ENCODE results near the gene GNL1.
"Not testable (repeated sequence)": the region's sequence is repeated elsewhere in the genome, so short reads cannot be mapped to it uniquely, and the experiment has no call there.

Gene GNL1

GRCh38 chr6:30533460-30534294 is 22.6 kb downstream of the GNL1 start:
- no peak for DNase-seq

GRCh38 chr6:30530014-30530413 is 26.3 kb downstream of the GNL1 start:
- no peak for DNase-seq

- not testable (repeated sequence) for DNase-seq
These were observed 26.9 kb downstream of the GNL1 start for GRCh38 chr6:30529349-30529875.

- not testable (repeated sequence) for DNase-seq
These were observed 29.8 kb downstream of the GNL1 start for GRCh38 chr6:30526444-30526843.

GRCh38 chr6:30521952-30522351 is 34.3 kb downstream of the GNL1 start:
- DNase-seq, result not testable (repeated sequence)

- DNase-seq, result not testable (repeated sequence)
These were observed 35.2 kb downstream of the GNL1 start for GRCh38 chr6:30521082-30521481.

GRCh38 chr6:30520522-30520921 is 35.8 kb downstream of the GNL1 start:
- DNase-seq, result no peak

GRCh38 chr6:30518505-30519145 is 37.7 kb downstream of the GNL1 start:
- DNase-seq, result not testable (repeated sequence)

GRCh38 chr6:30517767-30518504 is 38.4 kb downstream of the GNL1 start:
- DNase-seq, result not testable (repeated sequence)

GRCh38 chr6:30516754-30517076 is 39.6 kb downstream of the GNL1 start:
- not testable (repeated sequence) for DNase-seq

GRCh38 chr6:30515944-30516753 is 40.1 kb downstream of the GNL1 start:
- DNase-seq, result peak in 47 of 56 donors; percentile 3 to 77 (median 31)

- DNase-seq, result no peak
These were observed 41.2 kb downstream of the GNL1 start for GRCh38 chr6:30515106-30515505.

- no peak for DNase-seq
These were observed 42.8 kb downstream of the GNL1 start for GRCh38 chr6:30513451-30513850.

- DNase-seq, result no peak
These were observed 45.1 kb downstream of the GNL1 start for GRCh38 chr6:30511169-30511546.

- DNase-seq, result no peak
These were observed 45.7 kb downstream of the GNL1 start for GRCh38 chr6:30510419-30511168.

GRCh38 chr6:30508890-30509736 is 47.2 kb downstream of the GNL1 start:
- no peak for DNase-seq

GRCh38 chr6:30507849-30508827 is 48.2 kb downstream of the GNL1 start:
- no peak for DNase-seq

Data from amygdala (tissue), 56 donors.